MCF 10A (cell line): Measurements from ENCODE around the gene SPATA2. TPM values are rescaled to one million over a fixed set of nuclear protein-coding genes. Genes with fewer than 3 reads are reported as not detected.
"Not testable (repeated sequence)": the region's sequence is repeated elsewhere in the genome, so short reads cannot be mapped to it uniquely, and the experiment has no call there.

Source experiments
- Bru-seq: library from RNA; stranded (reverse); fragments of 400-500 nt; gene quantifications from one replicate; lab custom pipeline; 2021; lab: Mats Ljungman, UMichigan
- BruChase-seq, 2 experiments: library from RNA; stranded (reverse); fragments of 400-500 nt; gene quantifications; one replicate each; lab custom pipeline; 2021; lab: Mats Ljungman, UMichigan
- BruUV-seq: library from RNA; stranded (reverse); fragments of 400-500 nt; replicated peaks from 2 replicates; lab custom pipeline; 2021; lab: Mats Ljungman, UMichigan
- CTCF ChIA-PET: fragments of 300-600 bp; sonication (Branson Sonifier 250); formaldehyde crosslinking; extraction: SDS; loops from one replicate; lab custom pipeline; 2021; ENCODE audit warnings: antibody characterized with exemption, inconsistent platforms; lab: Yijun Ruan, JAX
- POLR2A ChIA-PET: fragments of 300-600, 350-650 bp; sonication (Branson Sonifier 250); formaldehyde crosslinking; extraction: SDS; loops from one replicate; lab custom pipeline; 2020; ENCODE audit warnings: antibody characterized with exemption, inconsistent platforms; lab: Yijun Ruan, JAX
- DNase-seq: peaks from one replicate; pipeline ENCODE4 v3.0.0-alpha.2; 2018; ENCODE audit not compliant: unreplicated experiment
- H3K27ac Mint-ChIP-seq: one replicate; pipeline ENCODE4 v1.8.0; 2022; ENCODE audit warnings: mild to moderate bottlenecking, low read depth, mixed read lengths; ENCODE audit not compliant: unreplicated experiment
- H3K27me3 Mint-ChIP-seq: one replicate; pipeline ENCODE4 v1.8.0; 2022; ENCODE audit warnings: mixed read lengths; ENCODE audit not compliant: insufficient read depth, unreplicated experiment
- H3K36me3 Mint-ChIP-seq: one replicate; pipeline ENCODE4 v1.8.0; 2022; ENCODE audit warnings: mild to moderate bottlenecking, moderate library complexity, mixed read lengths; ENCODE audit not compliant: insufficient read depth, unreplicated experiment
- H3K4me1 Mint-ChIP-seq: one replicate; pipeline ENCODE4 v1.8.0; 2022; ENCODE audit warnings: mixed read lengths; ENCODE audit not compliant: insufficient read depth, unreplicated experiment
- H3K4me3 Mint-ChIP-seq: one replicate; pipeline ENCODE4 v1.8.0; 2022; ENCODE audit warnings: mild to moderate bottlenecking, moderate library complexity, mixed read lengths; ENCODE audit not compliant: unreplicated experiment
- H3K9me3 Mint-ChIP-seq: one replicate; pipeline ENCODE4 v1.8.0; 2022; ENCODE audit warnings: mixed read lengths; ENCODE audit not compliant: unreplicated experiment
- CTCF ChIP-seq: fragments of 200-600 bp; IDR thresholded peaks from one replicate; pipeline ENCODE4 v1.8.0; 2022; ENCODE audit warnings: antibody characterized with exemption, mild to moderate bottlenecking; ENCODE audit not compliant: unreplicated experiment
- intact Hi-C: fragments of 100-400 bp; cut with micrococcal nuclease; formaldehyde crosslinking; loops from 2 replicates; pipeline ENCODE4 v1.14.1; 2022
- long read RNA-seq: library from polyadenylated mRNA; stranded (forward); transcript quantifications from one replicate; pipeline ENCODE4 v2.0.0, GENCODE V29; 2022
- total RNA-seq: library from RNA; stranded (reverse); gene quantifications from 2 replicates; pipeline ENCODE4 v1.2.3, GENCODE V29; 2022

The SPATA2 gene
- total RNA-seq (5.5 and 8.6 TPM in 2 replicates), Bru-seq, nascent RNA (percentile 67 among the genes with signal in this experiment), BruChase-seq, experiment 1, labeled RNA remaining after a 6-hour chase (percentile 46 among the genes with signal in this experiment), BruChase-seq, experiment 2, labeled RNA remaining after a 2-hour chase (percentile 71 among the genes with signal in this experiment)
- long read RNA-seq, full-length matches to known transcripts = 9 of 14 reads
- long read RNA-seq, partial matches to known transcripts = 1 of 14 reads
- long read RNA-seq, other reads (novel, unspliced or antisense) = 4 of 14 reads

GRCh38 chr20:49915380-49916145 is at the start of gene SPATA2:
Gene SPATA2 (minus strand): TSS chr20:49915529. CDS start chr20:49908490, 7,039 bp downstream.
- TSS peak; percentile 74 for BruUV-seq
- H3K4me1 Mint-ChIP-seq = peaks cover 18% of the 10 kb centered on the region
- ChIA-PET POLR2A (interaction anchor here (0.6 to 7.9 kb wide), 35 partner anchors 9 to 728 kb away, joined by 3 to 146 read pairs (median 4); partner anchors contain the start of genes B4GALT5, RNF114, SLC9A8 and UBE2V1), CTCF (interaction anchor here (0.6 to 2.7 kb wide), 14 partner anchors 13 to 550 kb away, joined by 3 to 15 read pairs (median 4); partner anchors contain the start of gene RNF114)
- H3K27me3 Mint-ChIP-seq = no peaks in the 10 kb centered on the region
- H3K4me3 Mint-ChIP-seq = peak within 1 kb of the TSS; percentile 90
- H3K27ac Mint-ChIP-seq = peak within 1 kb of the TSS; percentile 99
- intact Hi-C loops = no loop called here
- no peak for TF ChIP-seq CTCF
- peak; percentile 93 for DNase-seq
- H3K9me3 Mint-ChIP-seq = no peaks in the 10 kb centered on the region
- H3K36me3 Mint-ChIP-seq = peaks cover 13% of the 10 kb centered on the region

GRCh38 chr20:49961413-49961812 is 46.1 kb upstream of the SPATA2 start:
- ChIA-PET POLR2A (no interaction called here), CTCF (interaction anchor here (2.6 kb wide), 1 partner anchor 110 kb away, joined by 18 read pairs; no protein-coding TSS in a partner anchor)
- no TSS peak for BruUV-seq
- Mint-ChIP-seq H3K27me3 (no peaks in the 10 kb centered on the region), H3K4me3 (no peak overlapping the region), H3K9me3 (no peaks in the 10 kb centered on the region), H3K36me3 (peaks cover 19% of the 10 kb centered on the region), H3K27ac (no peak overlapping the region), H3K4me1 (no peaks in the 10 kb centered on the region)
- no peak for DNase-seq
- TF ChIP-seq CTCF = no peak
- intact Hi-C loops = no loop called here

- H3K4me3 Mint-ChIP-seq, intact Hi-C loops, DNase-seq, H3K27ac Mint-ChIP-seq, H3K9me3 Mint-ChIP-seq, H3K4me1 Mint-ChIP-seq, H3K27me3 Mint-ChIP-seq, BruUV-seq: not testable (repeated sequence)
- ChIA-PET POLR2A (interaction anchor here (0.6 kb wide), 1 partner anchor 119 kb away, joined by 3 read pairs; no protein-coding TSS in a partner anchor), CTCF (interaction anchor here (0.6 kb wide), 1 partner anchor 10 kb away, joined by 3 read pairs; no protein-coding TSS in a partner anchor)
- peaks cover 51% of the 10 kb centered on the region for H3K36me3 Mint-ChIP-seq
Measured at GRCh38 chr20:49957089-49957938, 42.0 kb upstream of the SPATA2 start.

- ChIA-PET CTCF (interaction anchor here (0.6 to 1.5 kb wide), 4 partner anchors 9 to 128 kb away, joined by 3 to 5 read pairs (median 4); no protein-coding TSS in a partner anchor), POLR2A (no interaction called here)
- DNase-seq = no peak
- intact Hi-C loops = no loop called here
- H3K27me3 Mint-ChIP-seq = no peaks in the 10 kb centered on the region
- H3K9me3 Mint-ChIP-seq = no peaks in the 10 kb centered on the region
- no peaks in the 10 kb centered on the region for H3K4me1 Mint-ChIP-seq
- peaks cover 57% of the 10 kb centered on the region for H3K36me3 Mint-ChIP-seq
- H3K4me3 Mint-ChIP-seq = no peak overlapping the region
- no peak for TF ChIP-seq CTCF
- H3K27ac Mint-ChIP-seq = no peak overlapping the region
- BruUV-seq = no TSS peak
Measured at GRCh38 chr20:49956689-49957088, 41.4 kb upstream of the SPATA2 start.

GRCh38 chr20:49955830-49956396 is 40.6 kb upstream of the SPATA2 start:
- H3K4me1 Mint-ChIP-seq, H3K27me3 Mint-ChIP-seq, H3K27ac Mint-ChIP-seq, BruUV-seq, DNase-seq, H3K9me3 Mint-ChIP-seq, intact Hi-C loops, H3K4me3 Mint-ChIP-seq: not testable (repeated sequence)
- POLR2A ChIA-PET = interaction anchor here (0.7 to 1.3 kb wide), 2 partner anchors 15 to 471 kb away, joined by 3 to 4 read pairs; no protein-coding TSS in a partner anchor
- H3K36me3 Mint-ChIP-seq = peaks cover 65% of the 10 kb centered on the region
- CTCF ChIA-PET = interaction anchor here (0.7 to 1.5 kb wide), 3 partner anchors 9 to 129 kb away, joined by 4 to 5 read pairs (median 4); no protein-coding TSS in a partner anchor
